NCI-H82 (cell line): ENCODE results near the gene MTOR.
"Not testable (repeated sequence)": the region's sequence is repeated elsewhere in the genome, so short reads cannot be mapped to it uniquely, and the experiment has no call there.

Experiments
- DNase-seq: peaks from one replicate; lab custom pipeline; 2025; lab: John Stamatoyannopoulos, UW

The MTOR gene

DNA sequence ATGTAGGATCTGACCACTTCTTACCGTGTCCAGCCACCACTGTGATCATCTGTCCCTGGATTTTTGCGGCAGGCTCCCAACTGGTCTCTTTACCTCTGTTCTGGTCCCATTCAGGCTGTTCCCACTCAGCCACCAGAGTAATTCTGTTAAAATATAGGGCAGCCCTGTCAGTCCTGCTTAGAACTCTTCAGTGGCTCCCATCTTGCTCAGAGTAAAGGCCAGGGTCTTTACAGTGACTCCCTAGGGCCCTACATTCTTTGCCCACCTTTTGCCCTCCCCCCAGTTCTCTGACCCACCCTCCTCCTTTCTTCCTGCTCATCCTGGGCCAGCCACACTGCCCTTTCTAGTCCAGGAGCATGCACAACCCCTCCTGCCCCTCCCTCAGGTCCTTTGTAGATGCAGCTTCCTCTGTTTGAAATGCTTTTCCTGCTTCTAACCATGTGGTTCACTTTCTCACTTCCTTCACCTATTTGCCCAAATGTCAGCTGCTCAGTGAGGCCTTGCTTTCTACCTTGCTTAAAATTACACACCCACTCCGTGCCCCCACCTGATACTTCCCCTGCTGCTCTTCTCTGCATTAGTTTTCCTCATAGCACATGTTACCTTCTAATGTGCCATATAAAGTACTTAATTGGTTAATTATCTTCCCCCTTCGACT is 18.5 kb upstream of the MTOR start:
- peak; percentile 69 for DNase-seq

- DNase-seq = no peak
These were observed 17.3 kb upstream of the MTOR start for GRCh38 chr1:11279630-11280029.

- DNase-seq = no peak
These were observed 16.8 kb upstream of the MTOR start for GRCh38 chr1:11279152-11279551.

DNA sequence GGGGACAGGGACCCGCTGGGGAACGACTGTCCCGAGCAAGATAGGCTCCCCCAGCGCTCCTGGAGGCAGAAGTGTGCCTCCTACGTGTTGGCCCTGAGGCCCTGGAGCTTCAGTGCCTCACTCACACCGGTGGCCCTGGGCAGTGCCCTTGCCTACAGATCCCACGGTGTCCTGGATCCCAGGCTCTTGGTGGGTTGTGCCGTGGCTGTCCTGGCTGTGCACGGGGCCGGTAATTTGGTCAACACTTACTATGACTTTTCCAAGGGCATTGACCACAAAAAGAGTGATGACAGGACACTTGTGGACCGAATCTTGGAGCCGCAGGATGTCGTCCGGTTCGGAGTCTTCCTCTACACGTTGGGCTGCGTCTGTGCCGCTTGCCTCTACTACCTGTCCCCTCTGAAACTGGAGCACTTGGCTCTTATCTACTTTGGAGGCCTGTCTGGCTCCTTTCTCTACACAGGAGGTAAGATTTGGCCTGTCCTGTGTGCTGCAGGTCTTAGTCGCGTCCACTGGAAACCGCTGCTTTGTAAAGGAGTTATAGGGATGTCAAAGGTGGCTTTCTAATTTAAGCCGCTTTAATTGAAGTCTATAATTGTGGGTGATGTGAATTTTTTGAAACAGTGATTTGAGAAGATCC is 11.4 kb upstream of the MTOR start:
- peak; percentile 58 for DNase-seq

DNA sequence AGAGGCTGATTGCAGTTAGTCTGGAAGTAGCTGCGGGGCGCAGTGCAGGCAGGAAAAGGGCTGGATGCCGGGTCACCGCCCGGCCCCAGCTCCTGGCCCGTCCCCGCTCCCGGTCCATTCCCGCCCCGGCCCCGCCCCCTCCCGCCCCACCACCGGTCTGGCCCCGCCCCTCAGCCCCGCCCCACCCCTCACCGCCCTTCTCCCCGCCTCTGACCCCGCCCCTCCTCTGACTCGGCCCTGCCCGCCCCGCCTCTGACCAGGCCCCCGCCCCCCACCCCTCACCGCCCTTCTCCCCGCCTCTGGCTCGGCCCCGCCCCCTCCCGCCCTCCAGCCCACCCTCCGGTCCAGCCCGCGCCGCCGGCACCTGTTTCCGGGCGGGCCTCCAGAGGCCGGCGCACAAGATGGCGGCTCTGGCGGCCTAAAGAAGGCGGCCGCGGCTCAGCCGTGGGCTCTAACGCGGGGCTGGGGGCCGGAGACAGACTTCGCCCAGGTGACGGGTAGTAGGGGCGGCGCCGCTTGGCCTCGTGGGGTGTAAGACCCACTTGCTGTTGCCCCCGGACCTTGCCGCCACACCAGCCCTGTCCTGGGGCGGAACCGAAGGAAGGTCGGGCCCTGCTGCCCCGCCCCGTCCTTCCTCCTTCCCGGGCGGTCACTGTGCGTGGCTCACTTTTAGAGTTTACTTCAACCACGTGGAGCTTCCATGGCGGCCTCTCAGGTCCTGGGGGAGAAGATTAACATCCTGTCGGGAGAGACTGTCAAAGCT is 10.7 kb upstream of the MTOR start, which contains the start of gene UBIAD1:
TSS of gene UBIAD1 (plus strand) at position 367 of the 763 bp plus-strand sequence. CDS start at position 701, 334 bp downstream.
- DNase-seq = peak; percentile 94

DNA sequence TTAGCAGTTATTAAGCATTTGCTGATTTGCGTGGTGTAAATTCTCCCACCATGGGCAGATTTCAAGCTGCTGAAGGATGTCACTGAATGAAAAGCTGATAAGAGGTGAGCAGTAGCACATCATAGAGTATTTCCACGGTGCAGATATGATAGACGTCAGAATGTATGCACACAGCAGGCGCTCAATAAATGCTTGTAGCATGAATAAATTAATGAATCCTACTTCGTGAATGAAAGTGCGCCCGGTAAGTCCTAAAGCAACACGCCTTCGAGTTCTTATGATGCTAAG is 10.1 kb upstream of the MTOR start:
- DNase-seq = no peak

GRCh38 chr1:11267350-11268337 is 5.3 kb upstream of the MTOR start:
- not testable (repeated sequence) for DNase-seq

DNA sequence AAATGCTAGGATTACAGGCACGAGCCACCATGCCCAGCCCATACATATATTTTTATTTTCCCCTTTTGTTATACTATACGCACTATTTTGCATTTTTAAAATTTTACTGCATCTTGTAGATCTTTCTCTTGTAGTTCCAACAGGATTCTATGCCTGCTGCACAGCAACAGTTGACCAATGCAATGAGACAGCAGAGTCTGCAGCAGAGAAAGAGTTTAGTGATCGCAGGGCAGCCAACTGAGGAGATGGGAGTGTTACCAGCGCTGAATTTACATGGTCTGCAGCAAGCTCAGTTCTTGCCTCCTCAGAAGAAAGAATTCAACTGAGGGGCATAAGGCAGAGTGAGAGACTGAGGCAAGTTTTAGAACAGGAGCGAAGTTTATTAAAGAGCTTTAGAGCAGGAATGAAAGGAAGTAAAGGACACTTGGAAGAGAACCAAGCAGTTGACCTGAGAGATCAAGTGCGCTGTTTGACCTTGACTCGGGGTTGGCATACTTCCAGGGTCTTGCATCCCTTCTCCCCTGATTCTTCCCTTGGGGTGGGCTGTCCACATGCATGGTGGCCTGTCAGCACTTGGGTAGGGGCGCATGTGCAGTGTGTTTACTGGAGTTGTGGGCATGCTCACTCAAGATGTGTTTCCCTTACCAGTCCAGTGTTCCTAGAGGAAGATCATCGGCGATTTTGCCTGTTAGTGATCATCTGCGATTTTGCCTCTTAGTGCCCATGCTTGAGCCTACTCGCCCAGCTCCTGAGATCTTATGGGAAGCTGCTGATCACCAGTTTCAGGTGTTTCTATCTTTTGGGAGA is 4.1 kb upstream of the MTOR start:
- no peak for DNase-seq

DNA sequence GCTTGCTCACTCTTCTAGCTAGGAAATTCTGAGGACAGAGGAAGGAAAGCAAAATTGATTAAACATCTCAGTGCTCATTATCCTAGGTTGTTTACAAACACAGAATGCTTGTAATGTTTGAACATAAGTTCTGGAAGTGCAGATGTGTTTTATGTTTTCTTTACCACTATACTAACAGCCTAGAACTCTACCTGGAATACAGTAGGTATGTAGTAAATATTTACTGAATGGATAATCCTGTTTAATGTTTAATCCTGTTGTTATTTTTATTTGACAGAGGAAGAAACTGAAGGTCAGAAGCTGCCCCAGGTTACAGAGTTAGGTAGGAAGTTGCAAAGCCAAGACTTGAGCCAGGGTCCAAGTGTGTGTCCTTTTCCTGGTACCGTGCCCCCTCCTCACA is 6.1 kb downstream of the MTOR start:
- no peak for DNase-seq

- no peak for DNase-seq
These were observed 9.1 kb downstream of the MTOR start for GRCh38 chr1:11253226-11253625.

DNA sequence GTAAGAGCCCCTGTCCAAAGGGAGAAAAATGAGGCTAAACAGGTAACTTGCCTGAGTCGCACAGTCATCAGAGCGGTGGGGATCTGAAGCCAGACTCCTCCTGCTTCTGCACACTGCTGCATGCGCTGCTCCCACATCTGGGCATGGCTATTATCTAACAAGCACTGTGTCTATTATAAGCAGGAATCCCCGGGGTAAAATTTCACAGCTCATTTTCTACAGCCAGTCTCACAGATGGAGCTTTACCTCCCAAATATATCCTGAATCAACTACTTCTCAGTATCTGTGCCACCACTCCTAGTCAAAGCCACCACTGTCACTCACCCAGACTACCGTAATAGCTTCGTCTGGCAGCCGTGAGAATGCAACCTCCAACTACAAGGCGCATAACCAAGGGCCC is 9.8 kb downstream of the MTOR start:
- no peak for DNase-seq

DNA sequence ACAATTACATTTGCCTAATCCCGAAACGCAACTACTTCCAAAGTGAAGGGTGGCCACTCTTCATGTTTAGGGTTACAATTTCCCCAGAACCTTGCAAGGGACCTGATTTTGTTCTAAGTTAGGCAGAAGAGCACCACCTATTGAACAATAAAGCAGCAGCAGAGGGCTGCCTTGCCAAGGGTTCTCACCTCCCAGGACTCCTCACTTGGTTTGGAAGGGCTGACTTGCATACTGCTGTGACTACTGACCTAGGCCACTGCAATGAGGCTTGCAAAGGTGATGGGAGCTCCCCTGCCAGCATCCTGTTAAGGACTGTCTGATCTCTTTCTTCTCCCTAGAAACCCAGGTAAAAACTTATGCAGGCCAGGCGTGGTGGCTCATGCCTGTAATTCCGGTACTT is 14.2 kb downstream of the MTOR start:
- DNase-seq = peak; percentile 28

GRCh38 chr1:11245904-11246719 is 16.2 kb downstream of the MTOR start:
- no peak for DNase-seq

DNA sequence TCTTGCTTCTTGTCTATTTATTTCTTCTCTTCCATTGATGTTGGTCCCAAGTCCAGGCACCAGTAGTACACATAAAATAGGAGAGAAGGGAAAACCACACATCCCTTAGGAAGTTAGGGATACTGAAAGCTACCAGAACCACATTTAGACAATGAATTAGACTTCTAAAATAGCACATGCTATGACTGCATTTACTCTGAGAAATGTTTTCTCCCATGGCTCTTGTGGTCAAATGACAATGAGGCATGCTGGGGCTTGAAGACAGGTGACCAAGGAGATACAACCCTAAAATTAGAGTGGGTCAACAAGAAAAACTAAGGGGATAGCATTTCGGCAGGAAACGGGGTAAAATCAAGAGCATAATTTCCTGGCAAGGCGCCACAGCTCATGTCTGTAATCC is 17.1 kb downstream of the MTOR start:
- DNase-seq = no peak

GRCh38 chr1:11238311-11238710 is 24.0 kb downstream of the MTOR start:
- DNase-seq = peak; percentile 46

DNA sequence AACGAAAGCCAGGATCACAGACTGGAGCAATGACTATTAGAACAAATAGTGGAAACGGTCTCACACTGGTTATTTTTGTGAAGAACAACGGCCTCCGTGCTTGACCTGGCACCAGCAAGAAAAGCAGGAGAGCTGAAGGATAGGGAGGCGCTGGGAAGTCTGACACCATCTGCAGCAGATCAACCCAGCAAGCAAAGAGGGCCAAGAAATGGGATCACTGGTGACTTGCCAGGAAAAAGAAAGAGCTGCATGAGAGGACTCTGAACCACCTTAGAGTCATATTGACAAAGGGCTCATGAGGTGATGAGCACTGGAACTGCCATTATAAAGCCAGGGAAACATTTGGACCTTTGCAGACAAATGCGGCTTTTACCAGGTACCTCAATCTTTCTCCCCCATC is 25.0 kb downstream of the MTOR start:
- DNase-seq = no peak

- DNase-seq = no peak
These were observed 29.1 kb downstream of the MTOR start for GRCh38 chr1:11233208-11233607.

DNA sequence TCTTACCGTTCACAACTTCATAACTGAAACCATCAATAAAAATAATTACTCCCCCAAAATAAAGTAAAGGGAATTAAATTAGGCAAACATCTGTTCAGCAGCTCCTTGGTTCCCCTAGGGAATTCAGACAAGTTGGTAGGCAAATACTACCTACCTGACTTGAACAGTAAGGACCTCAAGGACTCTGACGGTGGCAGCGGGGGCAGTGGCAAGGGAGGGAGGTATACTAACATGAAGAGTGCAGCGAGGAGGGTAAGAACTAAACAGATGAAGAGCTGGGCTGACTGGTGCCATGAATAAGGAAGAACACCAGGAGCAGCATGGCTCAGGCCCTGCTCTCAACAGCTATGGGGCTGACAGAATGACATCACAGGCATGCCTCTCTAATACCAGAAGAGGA is 33.1 kb downstream of the MTOR start:
- DNase-seq = no peak

- DNase-seq = peak; percentile 73
These were observed 35.0 kb downstream of the MTOR start for GRCh38 chr1:11227106-11228077.
